Measurements from ENCODE around the gene TMEM121. TPM values are rescaled to one million over a fixed set of nuclear protein-coding genes. Genes with fewer than 3 reads are reported as not detected.

The TMEM121 gene
- total RNA-seq, 2 experiments from 2014 or later, result 0.21 to 0.25 TPM

DNA sequence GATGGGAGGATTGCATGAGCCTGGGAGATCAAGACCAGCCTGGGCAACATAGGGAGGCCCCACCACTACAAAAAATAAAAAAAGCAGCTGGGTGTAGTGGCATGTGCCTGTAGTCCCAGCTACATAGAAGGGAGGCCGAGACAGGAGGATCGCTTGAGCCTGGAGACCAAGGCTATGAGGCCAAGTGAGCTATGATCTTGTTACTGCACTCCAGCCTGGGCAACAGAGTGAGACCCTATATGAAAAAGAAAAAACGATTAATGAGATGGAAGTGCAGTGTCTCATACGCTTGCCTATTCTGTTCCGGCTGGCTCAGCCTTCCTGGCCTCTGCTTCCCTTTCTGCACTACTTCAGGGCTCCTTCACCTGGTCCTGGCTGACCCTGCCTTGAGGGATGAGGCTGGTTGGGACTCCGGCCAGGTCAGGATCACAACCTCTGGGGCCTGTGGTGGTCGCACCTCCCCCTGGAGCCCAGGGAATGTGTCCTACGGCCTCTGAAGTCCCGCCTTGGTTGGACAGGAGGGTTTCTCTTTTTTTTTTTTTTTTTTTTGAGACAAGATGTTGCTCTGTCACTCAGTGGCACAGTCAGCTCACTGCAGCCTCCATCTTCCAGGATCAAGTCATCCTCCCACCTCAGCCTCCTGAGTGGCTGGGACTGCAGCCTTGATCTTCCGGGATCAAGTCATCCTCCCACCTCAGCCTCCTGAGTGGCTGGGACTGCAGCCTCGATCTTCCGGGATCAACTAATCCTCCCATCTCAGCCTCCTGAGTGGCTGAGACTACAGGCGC lies 24.7 kb upstream of the TMEM121 start:
- TF ChIP-seq EZH2phosphoT487 (IDR thresholded peaks at IDR 0.05; ENCODE audit: borderline replicate concordance, low read depth, low read length), result no peak
- TF ChIP-seq CTCF (conservative IDR thresholded peaks at IDR 0.05; ENCODE audit: low read length), result no peak
- Histone ChIP-seq H3K36me3 (ENCODE audit: insufficient read depth, low read length) (peaks cover 12% of the 10 kb centered on the region), H3K4me2 (ENCODE audit: low read length) (no peak overlapping the region), H3K79me2 (ENCODE audit: insufficient read depth, low read depth, low read length) (no peaks in the 10 kb centered on the region), H2AFZ (ENCODE audit: low read length) (no peak overlapping the region), H3K9me3 (ENCODE audit: low read length) (no peaks in the 10 kb centered on the region), H3K4me3 (ENCODE audit: low read depth, low read length, poor library complexity, severe bottlenecking) (no peak overlapping the region), H3K27ac (ENCODE audit: low read depth, low read length, poor library complexity, severe bottlenecking) (no peak overlapping the region), H3K4me1 (ENCODE audit: insufficient read depth, low read length, poor library complexity, severe bottlenecking) (no peaks in the 10 kb centered on the region), H3K9me2 (ENCODE audit: insufficient read depth, low read length) (no peaks in the 10 kb centered on the region), H4K20me1 (ENCODE audit: insufficient read depth, low read length) (no peaks in the 10 kb centered on the region)
- DNase-seq (ENCODE audit: low spot score), result no peak
- ChIA-PET CTCF (ENCODE audit: unreplicated experiment) (no interaction called here), POLR2A (no interaction called here)
- no TSS peak for BruUV-seq (replicated peaks)
- intact Hi-C loops (cut with micrococcal nuclease; ENCODE audit: unreplicated experiment), result no loop called here

DNA sequence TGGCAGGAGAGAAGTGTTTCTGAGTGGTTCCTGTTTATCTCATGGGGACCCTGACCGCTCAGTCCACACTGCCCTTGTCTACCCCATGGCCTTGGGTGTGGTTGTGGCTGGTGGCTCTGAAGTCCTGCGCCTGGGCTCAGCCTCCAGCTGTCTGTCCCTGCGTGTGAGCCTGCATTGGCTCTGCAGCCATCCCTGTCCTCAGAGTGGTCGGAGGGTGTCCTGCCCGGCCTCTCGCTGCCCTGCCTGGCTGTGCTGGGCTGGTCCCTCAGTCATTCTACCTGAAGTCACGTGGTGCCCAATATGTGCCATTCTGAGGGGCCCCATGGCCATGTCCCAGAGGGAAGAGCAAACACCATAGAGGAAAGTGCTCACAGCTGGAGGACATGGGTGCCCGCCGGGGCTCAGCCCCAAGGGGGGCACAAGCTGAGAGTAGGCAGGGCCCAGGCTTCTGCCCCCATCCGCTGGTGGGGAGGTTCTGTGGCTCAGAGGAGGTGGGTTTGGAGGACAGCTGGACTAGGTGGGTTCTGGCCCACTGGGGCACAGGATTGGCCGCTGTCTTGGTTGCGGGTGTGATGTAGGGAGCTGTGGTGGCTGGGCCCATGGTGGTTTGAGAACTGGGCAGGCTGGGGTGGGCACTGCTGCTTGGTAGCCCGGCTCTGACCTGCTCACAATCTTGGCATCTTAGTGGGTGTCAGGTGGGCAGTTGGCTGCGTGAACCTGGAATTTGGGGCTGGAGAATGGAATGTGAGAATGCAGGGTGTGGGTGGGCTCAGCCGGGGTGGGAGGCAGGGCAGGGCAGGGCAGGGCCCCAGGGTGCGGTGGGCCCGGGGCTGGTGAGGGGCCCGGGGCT lies 23.7 kb upstream of the TMEM121 start:
- intact Hi-C loops (cut with micrococcal nuclease; ENCODE audit: unreplicated experiment), result no loop called here
- Histone ChIP-seq H2AFZ (ENCODE audit: low read length) (no peak overlapping the region), H3K9me2 (ENCODE audit: insufficient read depth, low read length) (no peaks in the 10 kb centered on the region), H3K79me2 (ENCODE audit: insufficient read depth, low read depth, low read length) (no peaks in the 10 kb centered on the region), H3K4me3 (ENCODE audit: low read depth, low read length, poor library complexity, severe bottlenecking) (no peak overlapping the region), H3K4me2 (ENCODE audit: low read length) (no peak overlapping the region), H3K9me3 (ENCODE audit: low read length) (no peaks in the 10 kb centered on the region), H3K36me3 (ENCODE audit: insufficient read depth, low read length) (peaks cover 12% of the 10 kb centered on the region), H3K27ac (ENCODE audit: low read depth, low read length, poor library complexity, severe bottlenecking) (no peak overlapping the region), H4K20me1 (ENCODE audit: insufficient read depth, low read length) (no peaks in the 10 kb centered on the region), H3K4me1 (ENCODE audit: insufficient read depth, low read length, poor library complexity, severe bottlenecking) (no peaks in the 10 kb centered on the region)
- ChIA-PET CTCF (ENCODE audit: unreplicated experiment) (no interaction called here), POLR2A (no interaction called here)
- DNase-seq (ENCODE audit: low spot score), result no peak
- TF ChIP-seq EZH2phosphoT487 (IDR thresholded peaks at IDR 0.05; ENCODE audit: borderline replicate concordance, low read depth, low read length) (no peak), CTCF (conservative IDR thresholded peaks at IDR 0.05; ENCODE audit: low read length) (no peak)
- BruUV-seq (replicated peaks), result no TSS peak

DNA sequence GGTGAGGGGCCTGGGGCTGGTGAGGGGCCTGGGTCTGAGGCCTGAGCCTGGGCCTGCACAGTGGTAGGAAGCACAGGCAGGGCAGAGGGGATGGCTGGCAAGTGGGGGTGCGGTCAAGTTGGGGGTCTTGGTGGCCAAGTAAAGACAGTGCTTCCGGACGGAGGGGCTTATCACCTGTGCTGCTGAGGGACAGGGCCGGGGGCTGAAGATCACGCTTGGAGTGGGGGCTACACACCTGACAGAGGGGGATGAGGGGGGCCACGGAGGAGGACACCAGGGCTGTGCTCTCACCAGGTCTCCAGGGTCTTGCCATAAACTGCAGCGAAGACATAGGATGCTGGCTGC lies 23.1 kb upstream of the TMEM121 start:
- Histone ChIP-seq H3K4me2 (ENCODE audit: low read length) (no peak overlapping the region), H3K9me3 (ENCODE audit: low read length) (no peaks in the 10 kb centered on the region), H3K36me3 (ENCODE audit: insufficient read depth, low read length) (peaks cover 12% of the 10 kb centered on the region), H3K9me2 (ENCODE audit: insufficient read depth, low read length) (no peaks in the 10 kb centered on the region), H3K27ac (ENCODE audit: low read depth, low read length, poor library complexity, severe bottlenecking) (no peak overlapping the region), H3K4me1 (ENCODE audit: insufficient read depth, low read length, poor library complexity, severe bottlenecking) (no peaks in the 10 kb centered on the region), H3K4me3 (ENCODE audit: low read depth, low read length, poor library complexity, severe bottlenecking) (no peak overlapping the region), H3K79me2 (ENCODE audit: insufficient read depth, low read depth, low read length) (no peaks in the 10 kb centered on the region), H4K20me1 (ENCODE audit: insufficient read depth, low read length) (no peaks in the 10 kb centered on the region), H2AFZ (ENCODE audit: low read length) (no peak overlapping the region)
- ChIA-PET CTCF (ENCODE audit: unreplicated experiment) (no interaction called here), POLR2A (interaction anchor here (0.6 kb wide), 1 partner anchor 330 kb away, joined by 7 read pairs; no protein-coding TSS in a partner anchor)
- no peak for DNase-seq (ENCODE audit: low spot score)
- BruUV-seq (replicated peaks), result no TSS peak
- TF ChIP-seq CTCF (conservative IDR thresholded peaks at IDR 0.05; ENCODE audit: low read length) (no peak), EZH2phosphoT487 (IDR thresholded peaks at IDR 0.05; ENCODE audit: borderline replicate concordance, low read depth, low read length) (no peak)
- intact Hi-C loops (cut with micrococcal nuclease; ENCODE audit: unreplicated experiment), result no loop called here
